H4 (cell line): ENCODE data around the gene CAPG. TPM values are rescaled to one million over a fixed set of nuclear protein-coding genes. Genes with fewer than 3 reads are reported as not detected.
"Not testable (repeated sequence)": the region's sequence is repeated elsewhere in the genome, so short reads cannot be mapped to it uniquely, and the experiment has no call there.

Experiments
- DNase-seq: peaks from one replicate; pipeline ENCODE4 v3.0.0-alpha.2; 2015; ENCODE audit warnings: low spot score
- total RNA-seq: library from RNA; depleted of rRNA; stranded (reverse); fragments of >200 nt; shearing (Covaris generic); gene quantifications from 2 replicates; pipeline ENCODE4 v1.2.3, GENCODE V29; 2014; rRNA removed

Gene CAPG, protein sequence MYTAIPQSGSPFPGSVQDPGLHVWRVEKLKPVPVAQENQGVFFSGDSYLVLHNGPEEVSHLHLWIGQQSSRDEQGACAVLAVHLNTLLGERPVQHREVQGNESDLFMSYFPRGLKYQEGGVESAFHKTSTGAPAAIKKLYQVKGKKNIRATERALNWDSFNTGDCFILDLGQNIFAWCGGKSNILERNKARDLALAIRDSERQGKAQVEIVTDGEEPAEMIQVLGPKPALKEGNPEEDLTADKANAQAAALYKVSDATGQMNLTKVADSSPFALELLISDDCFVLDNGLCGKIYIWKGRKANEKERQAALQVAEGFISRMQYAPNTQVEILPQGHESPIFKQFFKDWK
- total RNA-seq = 286 and 301 TPM in 2 replicates

DNA sequence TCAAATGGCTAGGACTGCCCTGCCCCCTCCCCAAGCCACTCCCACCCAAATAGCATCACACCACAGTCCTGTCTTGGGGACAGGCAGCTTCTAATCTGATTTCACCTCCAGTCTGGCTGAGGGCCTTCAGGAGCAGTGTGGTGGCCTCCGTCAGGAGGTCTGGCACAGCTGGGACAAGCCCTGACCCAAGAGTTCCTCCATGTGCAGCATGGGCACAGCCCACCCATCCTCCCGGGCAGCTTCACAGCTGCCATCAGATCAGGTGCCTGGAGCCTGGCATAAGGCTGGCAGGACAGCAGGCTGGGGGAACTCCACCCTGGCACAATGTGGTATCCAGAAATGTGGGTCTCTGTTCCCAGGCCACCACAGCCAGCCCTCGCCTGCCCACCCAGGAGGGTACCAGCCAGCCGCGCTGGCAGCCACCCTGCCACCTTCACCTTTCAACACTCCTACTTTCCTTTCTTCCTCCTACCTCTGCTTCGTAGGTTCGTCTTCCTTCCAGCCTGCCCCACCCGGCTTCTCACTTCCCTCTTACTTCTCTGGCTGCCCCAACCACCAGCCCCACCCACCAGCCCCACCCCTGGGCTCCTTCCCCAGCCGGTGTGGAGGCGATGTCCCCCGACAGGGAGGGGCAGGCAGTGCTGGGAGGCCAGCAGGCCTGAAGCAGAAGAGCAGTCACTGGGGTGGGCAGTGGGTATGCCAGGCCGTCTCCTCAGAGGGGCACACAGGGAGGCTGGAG lies at the start of gene CAPG:
CAPG (minus strand) TSS at position 522 of the 739 bp plus-strand sequence. CDS start 8,221 bp downstream, outside the sequence.
- DNase-seq = peak; percentile 69

DNA sequence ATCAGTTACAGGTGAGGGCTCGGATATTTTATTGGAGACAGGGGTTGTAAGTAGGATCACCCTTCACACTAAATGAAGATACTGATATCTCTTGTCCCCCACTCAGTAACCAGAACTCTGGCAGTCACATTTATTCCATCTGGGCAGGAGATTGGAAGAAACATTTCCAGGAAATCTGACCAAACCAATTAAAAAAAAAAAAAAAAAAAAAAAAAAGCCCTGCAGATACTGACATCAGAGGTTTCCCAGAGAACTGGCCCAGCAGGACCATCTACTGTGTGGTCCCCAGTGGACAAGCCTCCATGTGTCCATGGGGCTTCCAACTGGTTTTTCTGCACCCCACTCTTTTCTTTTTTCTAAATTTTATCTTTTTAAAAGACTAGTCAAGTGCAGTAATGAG lies 49.6 kb upstream of the CAPG start:
- no peak for DNase-seq

DNA sequence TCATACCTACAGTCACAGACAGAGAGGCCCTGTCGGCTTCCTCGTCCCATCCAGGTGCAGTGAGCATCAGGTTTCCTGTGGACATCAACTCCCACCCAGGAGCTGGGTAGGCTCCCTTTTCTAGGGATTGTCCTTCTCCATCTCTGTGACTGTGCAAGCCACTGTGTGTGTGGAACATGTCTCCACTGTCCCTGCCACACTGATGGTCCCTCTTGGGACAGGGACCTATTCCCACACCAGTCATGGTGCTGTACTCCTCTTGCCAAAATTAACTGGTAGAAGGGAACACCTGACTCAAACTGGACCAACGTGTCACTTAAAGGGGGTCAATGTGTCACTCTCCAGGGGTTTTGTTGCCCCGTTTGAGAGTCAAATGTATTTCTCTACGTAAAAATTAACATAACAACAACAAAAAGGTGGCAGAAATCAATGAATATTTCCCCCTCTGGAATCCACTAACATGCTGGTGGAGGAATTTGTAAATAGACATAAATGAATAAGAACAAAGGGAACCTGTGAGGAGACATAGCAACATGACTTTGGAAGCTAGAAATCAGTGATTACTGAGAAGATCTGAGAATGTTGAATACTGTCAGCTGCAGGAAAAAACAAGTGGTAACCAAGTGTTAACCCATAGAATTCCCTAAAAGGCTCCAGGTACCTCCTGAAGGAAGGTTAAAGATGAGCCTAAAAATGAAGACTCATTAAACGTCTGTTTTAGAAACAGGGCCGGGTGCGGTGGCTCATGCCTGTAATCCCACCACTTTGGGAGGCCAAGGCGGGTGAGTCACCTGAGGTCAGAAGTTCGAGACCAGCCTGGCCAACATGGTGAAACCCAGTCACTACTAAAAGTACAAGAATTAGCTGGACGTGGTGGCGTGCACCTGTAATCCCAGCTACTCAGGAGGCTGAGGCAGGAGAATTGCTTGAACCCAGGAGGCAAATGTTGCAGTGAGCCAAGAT lies 48.7 kb upstream of the CAPG start:
- DNase-seq = no peak

DNA sequence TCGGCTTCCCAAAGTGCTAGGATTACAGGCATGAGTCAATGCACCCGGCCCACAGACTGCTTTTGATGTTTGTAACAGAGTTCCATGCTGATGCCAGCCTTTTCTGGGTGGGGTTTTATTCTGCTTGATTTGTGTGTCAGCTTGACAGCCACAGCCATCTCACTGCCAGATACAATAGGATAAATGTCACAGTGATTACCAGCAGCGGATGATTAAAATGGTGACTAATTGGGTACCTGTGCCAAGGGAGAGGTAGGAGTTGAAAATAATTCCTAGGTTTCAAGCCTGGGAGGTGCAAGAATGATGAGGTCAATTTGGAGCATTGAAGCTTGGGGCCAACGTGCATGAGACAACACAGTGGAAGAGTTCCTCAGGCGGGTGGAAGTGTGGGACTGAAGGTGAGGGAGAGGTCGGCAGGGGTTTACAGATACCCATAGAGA lies 47.7 kb upstream of the CAPG start:
- DNase-seq = no peak

DNA sequence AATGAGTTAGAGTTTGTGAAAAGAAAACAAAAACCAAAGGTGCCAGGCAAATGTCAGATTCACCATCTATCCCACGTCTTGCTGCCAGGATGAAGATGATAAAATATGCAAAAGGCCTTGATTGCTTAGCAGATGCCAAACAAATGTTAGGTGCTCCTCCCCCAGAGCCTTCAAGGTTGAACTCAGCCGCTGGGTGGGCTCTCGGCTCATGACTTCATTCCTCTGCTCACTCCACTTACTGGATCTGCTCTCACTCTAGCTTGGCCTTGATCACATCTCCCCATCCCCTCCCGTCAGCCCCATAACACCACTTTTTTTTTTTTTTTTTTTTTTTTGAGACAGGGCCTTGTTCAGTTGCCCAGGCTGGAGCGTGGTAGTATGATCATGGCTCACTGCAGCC lies 46.9 kb upstream of the CAPG start:
- no peak for DNase-seq

DNA sequence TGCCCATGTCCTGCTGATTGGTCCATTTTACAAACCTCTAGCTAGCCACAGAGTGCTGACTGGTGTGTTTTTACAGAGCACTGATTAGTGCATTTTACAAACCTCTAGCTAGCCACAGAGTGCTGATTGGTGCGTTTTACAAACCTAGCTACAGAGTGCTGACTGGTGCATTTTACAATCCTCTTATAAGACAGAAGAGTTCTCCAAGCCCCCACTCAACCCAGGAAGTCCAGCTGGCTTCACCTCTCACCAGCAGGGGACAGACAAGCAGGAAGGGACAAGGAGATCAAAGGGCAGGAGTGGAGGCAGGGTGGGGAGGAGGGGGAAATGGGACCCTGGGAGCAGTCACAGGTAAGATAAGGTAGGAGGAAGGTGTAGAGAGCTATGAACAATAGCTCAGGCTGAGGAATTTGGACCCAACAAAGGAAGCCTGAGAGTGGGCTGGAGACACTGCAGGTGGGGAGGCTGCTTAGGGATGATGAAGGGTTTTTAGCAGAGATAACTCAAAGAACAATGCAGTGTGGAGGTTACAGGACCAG lies 45.5 kb upstream of the CAPG start:
- no peak for DNase-seq

DNA sequence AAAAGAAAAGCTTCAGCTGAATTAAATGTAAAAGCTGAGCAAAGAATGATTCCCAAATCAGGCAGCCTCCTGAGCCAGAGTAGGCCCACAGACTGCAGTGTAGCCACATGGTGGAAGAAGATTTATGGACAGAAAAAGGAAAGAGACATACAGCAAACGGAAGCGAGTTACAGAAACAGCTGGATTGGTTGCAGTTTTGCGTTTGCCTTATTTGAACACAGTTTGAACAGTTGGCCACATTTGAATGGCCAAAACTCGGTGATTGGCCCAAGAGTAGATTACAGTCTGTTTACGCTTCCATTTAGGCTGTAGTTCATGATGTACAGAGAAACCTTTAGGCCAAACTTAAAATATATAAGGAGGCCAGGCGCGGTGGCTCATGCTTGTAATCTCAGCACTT lies 43.4 kb upstream of the CAPG start:
- DNase-seq = no peak

DNA sequence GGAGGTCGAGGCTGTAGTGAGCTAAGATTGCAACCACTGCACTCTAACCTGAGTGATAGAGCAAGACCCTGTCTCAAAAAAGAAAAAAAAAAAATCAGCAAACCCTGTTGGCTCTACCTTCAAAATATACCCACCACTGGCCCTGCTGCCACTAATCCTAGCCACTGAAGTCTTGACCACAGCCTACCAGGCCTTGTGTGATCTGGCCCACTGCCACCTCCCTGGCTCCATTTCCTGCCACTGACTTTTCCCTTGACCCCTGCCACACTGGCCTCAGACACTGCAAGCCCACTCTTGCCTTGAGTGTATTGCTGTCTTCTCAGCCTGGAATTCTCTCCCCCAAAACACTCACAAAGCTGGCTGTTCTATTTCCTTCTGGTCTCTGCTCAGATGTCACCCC lies 42.1 kb upstream of the CAPG start:
- no peak for DNase-seq

DNA sequence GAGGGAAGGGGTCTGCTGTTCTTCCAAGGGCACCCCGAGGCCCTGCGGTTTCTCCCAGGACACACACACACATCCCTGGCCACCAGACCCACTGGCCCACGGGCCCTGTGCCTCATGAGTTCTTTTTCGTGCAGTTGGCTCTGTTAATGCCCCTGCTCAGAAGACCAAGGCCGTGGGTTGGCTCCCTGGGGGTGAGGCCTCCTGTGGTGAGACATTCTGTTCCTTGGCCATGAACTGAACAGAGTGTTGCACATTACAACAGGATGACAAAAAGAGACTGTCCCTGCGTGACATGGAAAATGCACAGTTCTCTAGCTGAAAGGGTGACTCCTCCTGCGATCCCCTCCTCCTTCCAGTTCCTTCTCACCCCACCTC lies 39.0 kb upstream of the CAPG start:
- DNase-seq = no peak

DNA sequence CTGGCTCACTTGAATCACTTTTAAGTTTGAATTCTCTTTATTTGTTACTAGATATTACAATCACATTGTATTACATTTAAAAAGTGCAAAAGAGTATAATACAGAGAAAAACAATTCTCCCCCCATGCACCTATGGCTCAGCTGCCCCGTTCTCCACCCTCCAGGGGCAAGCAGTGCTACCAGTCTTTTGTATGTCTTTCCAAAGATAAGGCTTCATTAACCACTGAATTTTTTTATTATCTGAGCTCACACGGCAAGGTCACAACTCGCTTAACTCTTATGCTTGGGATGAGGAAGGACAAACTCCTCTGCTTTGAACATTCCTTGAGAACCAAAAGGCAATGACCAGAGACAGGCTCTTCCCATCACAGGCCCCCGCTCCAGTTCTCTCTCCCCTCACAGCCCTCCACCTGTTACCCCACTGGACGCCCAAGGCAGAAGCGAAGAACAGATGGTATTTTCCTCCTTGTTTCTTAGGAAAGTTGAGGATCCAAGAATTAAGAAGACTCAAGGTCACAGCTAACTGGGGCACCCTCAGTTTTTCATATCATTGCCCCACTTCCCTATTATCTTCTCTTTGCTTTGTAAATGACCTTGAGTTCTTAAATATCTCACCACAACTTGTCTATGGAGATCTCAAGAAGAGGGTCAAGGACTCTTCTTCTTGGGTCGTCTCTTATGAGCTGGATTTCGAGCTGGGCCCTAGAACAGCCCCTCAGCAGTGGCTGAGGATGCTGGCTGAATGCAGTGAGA lies 38.5 kb upstream of the CAPG start:
- DNase-seq = no peak

DNA sequence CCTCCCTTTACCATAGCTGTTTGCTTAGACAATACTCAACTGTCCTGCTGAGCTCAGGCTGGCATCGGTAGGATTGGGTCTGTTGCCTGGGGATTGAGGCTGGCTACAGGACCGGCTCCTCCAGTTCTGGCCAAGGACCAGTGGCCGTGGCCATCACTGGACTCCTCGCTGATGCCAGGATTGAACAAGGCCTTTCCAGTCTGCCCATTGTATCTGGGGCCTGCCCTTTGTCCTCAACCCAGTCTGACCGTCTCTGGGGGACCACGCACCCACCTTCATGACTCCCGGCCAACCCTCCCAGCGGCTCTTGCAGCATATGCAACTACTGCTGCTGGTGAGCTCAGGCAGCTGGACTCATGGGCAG lies 37.0 kb upstream of the CAPG start:
- DNase-seq = no peak

DNA sequence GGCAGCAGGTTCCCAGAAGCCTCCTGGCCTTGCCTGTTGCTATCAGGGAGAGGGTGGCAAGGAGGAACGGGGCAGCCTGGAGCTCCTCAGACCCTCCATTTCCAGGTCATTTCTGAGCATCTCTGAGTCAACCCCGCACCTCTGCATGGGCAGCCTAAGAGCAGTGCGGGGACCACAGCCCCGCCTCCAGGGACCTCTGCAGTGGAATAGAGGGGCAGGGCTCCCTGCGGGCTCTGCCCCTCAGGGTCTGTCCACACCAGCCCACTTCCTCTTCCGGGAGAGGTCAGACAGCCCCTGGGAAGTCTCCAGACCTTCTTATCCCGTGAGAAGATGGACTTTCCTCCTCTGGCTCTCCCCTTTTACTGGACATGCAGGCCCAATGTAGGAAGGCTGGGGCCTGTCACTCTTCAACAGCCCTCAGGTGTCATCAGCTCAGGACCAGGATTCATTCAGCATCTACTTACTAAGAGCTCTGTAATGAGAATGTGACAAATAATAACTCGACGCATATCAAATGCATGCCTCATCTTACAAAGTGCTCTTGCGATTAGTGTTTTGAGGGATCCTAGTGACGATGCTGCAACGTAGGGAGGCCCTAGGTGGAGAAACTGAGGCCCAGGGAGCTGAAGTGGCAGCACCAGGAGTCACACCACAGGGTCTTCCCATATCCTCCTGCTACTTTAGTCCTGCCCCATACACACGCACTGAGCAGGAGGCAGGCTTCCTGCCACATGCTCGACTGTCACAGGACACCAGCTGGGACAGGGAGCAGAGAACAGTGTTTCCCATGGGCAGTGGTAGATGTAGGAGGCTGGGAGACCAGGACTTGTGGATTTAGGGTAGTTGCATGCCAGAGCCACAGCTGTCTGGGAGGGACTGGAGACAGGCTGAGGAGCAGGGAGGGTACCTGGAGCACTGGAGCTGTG lies 36.4 kb upstream of the CAPG start:
- DNase-seq = no peak

DNA sequence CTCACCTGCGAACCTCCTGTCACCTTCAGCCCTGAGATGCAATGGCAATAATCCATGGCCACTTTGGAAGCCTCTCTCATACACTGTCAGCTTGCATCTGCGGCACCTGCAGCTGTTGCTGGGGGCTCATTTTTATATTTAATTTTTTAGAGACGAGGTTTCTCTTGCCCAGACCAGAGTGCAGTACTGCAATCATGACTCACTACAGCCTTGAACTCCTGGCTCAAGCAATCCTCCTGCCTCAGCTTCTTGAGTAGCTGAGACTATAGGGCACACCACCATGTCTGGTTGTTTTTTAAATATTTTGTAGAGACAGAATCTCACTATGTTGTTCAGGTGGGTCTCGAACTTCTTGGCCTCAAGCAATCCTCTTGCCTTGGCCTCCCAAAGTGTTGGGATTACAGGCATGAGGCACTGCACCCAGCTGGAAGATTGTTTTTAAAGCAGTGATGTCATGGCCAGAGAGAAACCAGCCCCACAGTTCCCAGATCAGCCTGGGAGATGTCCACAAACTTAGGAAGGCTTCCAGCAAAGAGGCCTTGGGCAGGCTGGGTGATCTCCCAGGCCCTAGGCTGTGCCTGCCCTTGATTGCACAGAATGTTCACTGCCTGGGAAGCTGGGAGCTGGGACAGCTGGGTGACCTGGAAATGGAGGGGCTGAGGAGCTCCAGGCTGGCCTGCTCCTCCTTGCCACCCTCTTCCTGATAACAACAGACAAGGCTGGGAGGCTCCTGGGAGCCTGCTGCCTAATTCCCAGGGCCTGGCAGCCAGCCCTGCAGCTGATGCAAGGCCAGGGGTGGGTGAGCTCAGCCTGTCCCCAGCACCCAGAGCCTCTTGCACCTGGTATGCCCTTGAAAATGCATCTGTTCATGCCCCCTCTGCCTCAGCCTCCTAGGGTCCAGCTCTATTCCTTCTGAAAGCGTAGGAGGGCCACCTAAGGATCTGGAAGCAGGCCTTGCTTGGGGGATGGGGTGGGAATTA lies 35.4 kb upstream of the CAPG start:
- DNase-seq = peak; percentile 60

DNA sequence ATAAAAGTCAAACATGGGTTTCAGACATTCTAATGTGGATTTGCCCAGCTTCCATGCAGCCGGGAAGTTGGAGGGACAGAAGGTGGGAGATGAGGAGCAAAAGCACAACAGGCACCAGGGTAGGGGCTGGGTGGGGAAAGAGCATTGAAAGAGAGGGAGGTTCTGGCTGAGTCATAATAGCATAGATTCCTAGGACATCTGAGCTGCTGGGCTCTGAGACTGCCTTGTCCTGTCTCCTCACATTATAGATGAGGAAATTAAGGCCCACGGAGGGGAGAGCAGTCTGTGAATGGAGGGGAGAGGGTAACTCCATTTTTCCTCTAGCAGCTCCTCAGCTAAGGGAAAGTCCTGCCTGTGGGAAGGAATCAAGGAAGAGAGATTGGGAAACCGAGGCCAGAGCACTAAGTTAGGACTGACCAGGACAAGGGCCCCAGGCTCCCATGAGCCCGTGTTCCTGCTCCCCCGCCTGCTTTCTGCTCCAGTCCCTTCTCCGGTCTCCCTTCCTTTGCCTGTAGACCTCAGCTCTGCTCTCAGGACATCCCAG lies 34.5 kb upstream of the CAPG start:
- no peak for DNase-seq

DNA sequence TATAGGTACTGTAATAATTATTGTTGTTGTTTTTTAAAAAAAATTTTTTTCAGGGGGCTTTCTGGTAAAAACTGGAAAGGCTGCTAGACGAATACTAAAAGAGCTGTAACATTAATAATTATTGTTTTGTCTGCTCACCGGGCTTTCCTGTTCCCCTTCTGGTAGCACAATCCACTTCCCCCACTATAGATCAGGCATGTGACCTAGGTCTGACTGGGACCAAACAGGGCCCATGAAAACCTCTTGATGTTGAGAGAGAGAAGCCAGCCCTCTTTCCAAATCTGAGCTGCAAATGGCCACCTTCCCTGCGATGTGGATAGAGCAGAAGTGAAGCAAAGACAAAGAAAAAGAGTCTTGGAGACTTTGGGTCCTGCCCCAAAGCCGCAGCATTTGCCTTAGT lies 31.7 kb upstream of the CAPG start:
- no peak for DNase-seq

DNA sequence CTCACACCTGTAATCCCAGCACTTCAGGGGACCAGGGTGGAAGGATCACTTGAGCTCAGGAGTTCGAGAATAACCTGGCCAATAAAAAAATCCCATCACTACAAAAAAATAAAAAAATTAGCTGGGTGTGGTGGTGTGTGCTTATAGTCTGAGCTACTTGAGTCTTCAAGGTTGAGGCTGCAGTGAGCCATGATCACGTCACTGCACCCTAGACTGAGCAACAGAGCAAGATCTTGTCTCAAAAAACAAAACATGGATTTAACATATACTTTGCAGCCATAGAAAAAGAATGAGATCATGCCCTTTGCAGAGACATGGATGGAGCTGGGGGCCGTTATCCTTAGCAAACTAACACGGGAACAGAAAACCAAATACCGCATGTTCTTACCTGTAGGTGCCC lies 30.6 kb upstream of the CAPG start:
- no peak for DNase-seq

DNA sequence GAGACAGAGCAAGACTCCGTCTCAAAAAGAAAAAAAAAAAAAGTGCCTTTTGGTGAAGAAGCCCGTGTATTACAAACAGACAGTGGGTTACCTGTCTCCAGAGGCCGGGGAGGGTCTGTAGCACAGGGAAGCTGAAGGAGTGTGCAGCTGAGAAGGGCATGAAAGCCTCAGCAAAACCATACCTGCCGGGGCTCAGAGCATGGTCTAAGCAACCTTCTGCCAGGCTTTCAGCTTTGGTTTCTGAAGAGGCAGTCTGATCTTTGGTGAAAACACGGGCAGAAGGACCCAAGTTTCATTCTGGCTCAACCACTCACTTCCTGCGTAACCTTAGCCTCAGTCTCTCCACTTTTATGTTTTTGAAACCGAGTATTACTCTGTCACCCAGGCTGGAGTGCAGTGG lies 29.8 kb upstream of the CAPG start:
- no peak for DNase-seq

DNA sequence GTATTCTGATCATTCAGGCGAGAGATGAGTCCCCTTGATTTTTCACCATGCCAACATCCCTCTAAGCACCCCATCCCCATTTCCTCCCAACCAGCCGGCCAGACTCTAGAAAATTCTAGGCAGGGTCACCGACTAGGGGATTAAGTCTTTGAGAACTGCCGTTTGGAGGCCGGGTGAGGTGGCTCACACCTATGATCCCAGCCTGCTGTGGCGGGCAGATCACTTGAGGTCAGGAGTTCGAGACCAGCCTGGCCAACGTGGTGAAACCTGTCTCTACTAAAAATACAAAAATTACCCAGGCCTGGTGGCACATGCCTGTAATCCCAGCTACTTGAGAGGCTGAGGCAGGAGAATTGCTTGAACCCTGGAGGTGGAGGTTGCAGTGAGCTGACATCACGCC lies 29.4 kb upstream of the CAPG start:
- DNase-seq = not testable (repeated sequence)
